HG03457 (cell line): ENCODE results near the gene TLCD3B.
"Not testable (repeated sequence)": the region's sequence is repeated elsewhere in the genome, so short reads cannot be mapped to it uniquely, and the experiment has no call there.

Experiments used
- ATAC-seq: cut with Tn5 transposase; IDR thresholded peaks from one replicate; pipeline ENCODE4 v1.9.1; 2021; ENCODE audit warnings: moderate number of reproducible peaks; ENCODE audit not compliant: unreplicated experiment

TLCD3B gene

DNA sequence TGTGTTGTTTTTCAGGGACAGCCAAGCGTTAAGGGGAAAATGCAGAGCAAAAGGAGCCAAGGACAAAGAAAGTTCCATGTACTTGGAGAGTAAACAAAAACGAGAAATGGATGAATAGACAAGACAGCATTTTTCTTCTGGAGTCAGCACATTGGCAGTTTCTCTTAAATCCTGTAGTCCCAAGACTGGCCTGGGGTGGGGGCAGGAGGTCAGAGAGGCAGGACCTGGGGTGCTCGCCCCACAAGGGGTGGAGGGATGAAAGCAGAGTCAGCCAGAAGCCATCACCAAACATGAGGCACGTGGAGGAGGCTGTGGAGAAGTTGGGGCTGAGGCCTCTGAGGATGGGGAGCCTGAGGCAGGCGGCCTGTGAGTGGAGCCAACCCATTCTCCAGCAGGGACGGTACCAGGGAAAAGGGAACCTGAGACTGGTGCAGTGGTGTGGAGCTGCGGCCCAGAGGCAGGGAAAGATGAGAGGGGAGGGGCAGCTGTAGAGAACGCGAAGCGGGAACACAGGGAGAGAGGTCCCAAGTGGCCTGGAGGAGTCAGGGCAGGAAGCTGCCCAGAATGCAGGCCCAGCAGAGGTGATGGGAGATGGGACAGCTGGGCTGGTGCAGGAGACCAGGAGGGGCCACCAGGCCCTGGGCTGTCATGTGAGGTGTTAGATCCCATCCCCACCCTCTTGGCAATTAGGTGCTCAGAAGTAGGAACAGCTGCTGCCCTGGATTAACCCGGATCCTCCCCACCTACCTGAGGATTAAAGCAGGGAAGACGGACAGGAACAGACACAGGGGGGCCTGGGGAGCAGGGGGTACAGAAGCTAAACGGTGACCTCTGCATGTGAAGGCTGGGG, 3.3 kb downstream of the TLCD3B start:
- no peak for ATAC-seq

- no peak for ATAC-seq
Observed at GRCh38 chr16:30026449-30026848, 4.6 kb downstream of the TLCD3B start.

GRCh38 chr16:30025574-30025973, 5.5 kb downstream of the TLCD3B start:
- ATAC-seq, result no peak

- ATAC-seq, result no peak
Observed at GRCh38 chr16:30025156-30025555, 5.9 kb downstream of the TLCD3B start.

DNA sequence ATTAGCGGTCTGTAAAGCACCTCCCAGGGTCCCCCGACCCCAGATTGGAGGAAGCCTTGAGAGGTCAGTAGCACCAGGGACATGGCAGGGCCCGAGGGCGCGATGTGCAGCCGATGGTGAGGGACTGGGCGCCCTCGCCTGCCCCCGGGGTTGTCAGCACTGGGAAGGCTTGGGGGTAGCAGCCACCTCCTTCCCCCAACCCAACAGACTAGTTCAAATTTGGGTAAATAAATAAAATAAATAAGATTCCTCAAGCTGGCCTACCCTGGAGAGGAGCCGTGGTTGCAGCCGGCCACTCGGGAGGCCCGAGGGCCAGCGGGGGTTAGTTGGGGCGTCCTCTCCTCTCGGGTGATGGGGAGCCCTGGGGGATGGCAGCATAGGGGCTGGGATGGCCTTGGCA, 6.6 kb downstream of the TLCD3B start:
- no peak for ATAC-seq

DNA sequence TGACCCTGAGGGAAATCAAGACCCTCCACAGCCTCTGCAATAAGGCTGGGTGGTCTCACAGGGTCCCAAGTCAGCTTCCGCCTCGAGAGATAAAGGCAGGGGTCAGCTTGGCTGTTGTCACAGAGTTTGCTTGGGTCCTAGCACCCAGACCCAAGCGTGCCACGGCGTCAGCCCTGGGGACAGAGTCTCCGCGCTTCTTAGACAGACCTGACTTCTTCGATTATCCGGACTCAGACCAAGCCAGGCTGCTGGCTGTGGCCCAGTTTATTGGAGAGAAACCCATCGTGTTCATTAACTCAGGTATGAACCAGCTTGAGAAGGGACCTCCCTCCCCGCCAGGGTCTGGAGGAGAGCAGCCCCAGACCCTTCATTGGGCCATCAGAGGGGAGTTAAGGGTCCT, 7.5 kb downstream of the TLCD3B start:
- ATAC-seq, result no peak

DNA sequence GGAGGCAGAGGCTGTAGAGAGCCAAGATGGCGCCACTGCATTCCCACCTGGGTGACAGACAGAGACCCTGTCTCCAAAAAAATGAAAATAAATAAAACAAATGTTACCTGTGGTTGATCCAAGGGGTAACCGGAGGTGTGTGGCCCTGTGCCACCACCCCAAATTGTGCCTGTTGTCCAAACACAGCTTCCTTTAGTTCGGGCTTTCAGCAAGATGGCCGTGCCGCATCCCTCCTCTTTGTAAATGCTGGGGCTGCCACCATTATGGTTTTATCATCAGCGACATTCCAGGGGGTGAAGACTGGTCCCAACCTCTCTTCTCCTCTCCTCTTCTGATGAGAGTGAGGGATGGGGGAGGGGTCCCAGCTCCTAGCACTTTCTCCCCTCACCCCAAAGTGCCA, 8.2 kb downstream of the TLCD3B start, which contains the start of gene C16orf92:
C16orf92 (plus strand) TSS at position 312 of the 400 bp plus-strand sequence. CDS start 143 bp downstream, outside the sequence.
- ATAC-seq, result no peak

DNA sequence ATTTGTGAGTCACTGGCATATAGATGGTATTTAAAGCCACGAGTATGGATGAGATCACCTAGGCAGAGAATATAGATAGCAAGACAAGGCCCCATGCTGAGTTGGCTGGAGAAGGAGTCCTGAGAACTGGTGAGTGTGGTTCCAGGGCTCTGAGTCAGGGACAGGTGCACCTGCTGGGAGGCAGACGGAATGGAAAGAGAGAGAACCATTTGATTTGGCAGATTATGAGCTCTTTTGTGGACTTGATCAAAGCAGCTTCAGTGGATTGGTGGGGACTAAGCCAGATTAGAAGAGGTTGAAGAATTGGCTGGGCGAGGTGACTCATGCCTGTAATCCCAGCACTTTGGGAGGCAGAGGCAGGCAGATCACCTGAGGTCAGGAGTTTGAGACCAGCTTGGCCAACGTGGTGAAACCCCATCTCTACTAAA, 12.3 kb downstream of the TLCD3B start:
- ATAC-seq, result no peak

DNA sequence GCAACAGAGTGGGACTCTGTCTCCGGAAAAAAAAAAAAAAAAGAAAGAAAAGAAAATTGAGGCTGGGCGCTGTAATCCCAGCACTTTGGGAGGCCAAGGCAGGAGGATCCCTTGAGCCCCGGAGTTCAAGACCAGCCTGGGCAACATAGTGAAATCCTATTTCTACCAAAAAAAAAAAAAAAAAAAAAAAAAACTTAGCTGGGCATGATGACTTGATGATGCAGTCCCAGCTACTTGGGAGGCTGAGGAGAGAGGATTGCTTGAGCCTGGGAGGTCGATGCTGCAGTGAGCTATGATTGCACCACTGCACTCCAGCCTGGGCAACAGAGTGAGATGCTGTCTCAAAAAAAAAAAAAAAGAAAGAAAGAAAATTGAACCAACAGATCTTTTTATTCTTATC, 13.1 kb downstream of the TLCD3B start:
- not testable (repeated sequence) for ATAC-seq

DNA sequence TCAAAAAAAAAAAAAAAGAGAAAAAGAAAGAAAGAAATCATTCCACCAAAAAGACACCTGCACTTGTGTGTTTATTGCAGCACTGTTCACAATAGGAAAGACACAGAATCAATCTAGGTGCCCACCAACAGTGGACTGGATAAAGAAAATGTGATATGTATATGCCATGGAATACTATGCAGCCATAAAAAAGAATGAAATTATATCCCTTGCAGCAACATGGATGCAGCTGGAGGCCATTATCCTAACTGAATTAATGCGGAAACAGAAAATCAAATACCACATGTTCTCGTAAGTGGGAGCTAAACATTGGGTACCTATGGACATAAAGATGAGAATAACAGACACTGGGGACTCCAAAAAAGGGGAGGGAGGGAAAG, 13.8 kb downstream of the TLCD3B start:
- ATAC-seq, result no peak

GRCh38 chr16:30016555-30017276, 14.4 kb downstream of the TLCD3B start:
- no peak for ATAC-seq

GRCh38 chr16:30015450-30015849, 15.6 kb downstream of the TLCD3B start:
- not testable (repeated sequence) for ATAC-seq

GRCh38 chr16:30012598-30012997, 18.5 kb downstream of the TLCD3B start:
- not testable (repeated sequence) for ATAC-seq

DNA sequence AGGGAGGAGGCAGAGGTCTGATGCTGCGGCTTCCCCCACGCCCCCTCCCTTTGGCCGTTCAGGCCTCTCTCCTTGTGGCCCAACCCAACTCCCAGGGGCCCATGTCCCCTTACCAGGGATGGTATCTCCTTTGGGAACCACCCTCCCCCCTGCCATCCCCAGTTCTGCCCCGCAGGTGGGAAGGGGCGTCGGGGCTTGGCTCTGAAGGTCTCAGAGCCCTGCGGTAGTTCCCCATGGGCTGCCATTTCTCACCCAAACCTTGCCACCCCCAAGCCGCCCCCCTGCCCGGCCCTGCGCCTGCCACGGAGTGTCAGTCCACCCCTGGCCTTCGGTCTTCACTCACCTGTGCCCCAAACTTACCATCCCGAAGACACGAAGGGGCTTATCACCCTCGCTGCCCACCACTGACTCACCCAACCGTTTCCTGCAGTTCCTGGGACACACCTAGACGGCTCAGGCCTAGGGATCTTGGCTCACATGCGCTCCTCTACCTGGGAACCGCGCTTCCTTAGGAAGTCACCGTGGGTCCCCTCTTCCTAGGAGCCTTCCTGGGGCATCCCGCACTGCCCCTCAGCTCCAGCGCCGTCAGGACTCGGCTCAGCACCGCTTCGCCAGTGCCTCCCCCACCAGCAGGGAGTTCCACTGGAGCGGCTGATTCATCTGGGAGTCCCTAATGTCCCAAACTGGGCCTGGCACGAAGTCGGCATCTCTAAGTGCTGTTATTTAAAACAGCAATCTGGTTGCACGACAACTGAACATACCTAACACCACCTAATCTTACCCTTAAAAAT, 19.2 kb downstream of the TLCD3B start:
- no peak for ATAC-seq

DNA sequence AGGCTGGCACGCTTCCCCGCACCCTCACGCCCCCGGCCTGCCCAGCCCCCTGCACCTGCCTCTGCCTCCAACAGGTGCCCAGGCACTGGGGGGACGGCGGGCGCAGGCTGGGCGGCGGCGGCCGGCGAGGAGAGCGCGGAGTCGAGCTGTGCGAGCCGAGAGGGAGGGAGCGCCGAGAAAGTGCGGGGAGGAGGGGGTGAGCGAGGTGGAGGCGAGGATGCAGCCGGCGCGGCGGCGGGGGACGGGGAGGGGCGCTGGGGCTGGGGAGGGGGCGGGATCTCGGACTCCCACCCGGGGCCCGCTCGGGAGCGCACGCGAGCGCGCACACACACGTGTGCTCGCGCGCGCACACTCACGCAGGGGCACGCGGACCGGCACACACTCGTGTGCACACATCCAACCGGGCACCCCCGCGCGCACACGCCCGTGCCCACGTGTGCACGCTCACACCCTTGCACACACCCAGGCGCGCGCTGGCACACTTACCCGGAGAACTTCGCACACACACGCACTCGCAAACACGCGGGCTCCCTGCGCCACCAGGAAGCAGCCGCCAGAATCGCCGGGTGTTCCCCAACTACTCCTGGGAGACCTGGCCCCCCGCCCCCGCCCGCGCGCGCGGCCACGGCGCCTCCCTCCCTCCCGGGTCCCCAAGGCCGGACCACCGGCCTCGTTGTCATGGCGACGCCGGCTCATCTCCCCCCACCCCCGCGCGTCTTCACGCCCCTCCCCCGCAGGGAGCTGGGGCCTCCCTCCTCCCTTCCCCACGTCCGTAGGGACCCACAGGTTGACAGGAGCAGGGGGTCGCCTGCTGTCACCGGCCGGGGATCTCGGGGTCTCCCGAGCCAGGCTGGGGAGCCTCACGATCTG, 20.0 kb downstream of the TLCD3B start, which contains the start of gene DOC2A:
DOC2A (minus strand) TSS at position 184 of the 870 bp plus-strand sequence. CDS start 805 bp downstream, outside the sequence.
- no peak for ATAC-seq

GRCh38 chr16:30009990-30010843, 20.9 kb downstream of the TLCD3B start:
- ATAC-seq, result no peak

GRCh38 chr16:30009085-30009862, 21.8 kb downstream of the TLCD3B start:
- ATAC-seq, result no peak

- ATAC-seq, result no peak
Observed at GRCh38 chr16:30007378-30007895, 23.6 kb downstream of the TLCD3B start.
